ENCODE measurements around the gene FAM13A. TPM values are rescaled to one million over a fixed set of nuclear protein-coding genes. Genes with fewer than 3 reads are reported as not detected.

The FAM13A gene
- total and polyA plus RNA-seq, 2 experiments from 2014 or later = 23.3 to 43.8 TPM

- Histone ChIP-seq H3K4me3 (no peak overlapping the region), H3K27ac (no peak overlapping the region), H3K4me1 (ENCODE audit: low read depth) (peaks cover 32% of the 10 kb centered on the region), H3K27me3 (no peaks in the 10 kb centered on the region), H3K36me3 (no peaks in the 10 kb centered on the region), H3K9me3 (ENCODE audit: low read depth) (no peaks in the 10 kb centered on the region)
- peak; percentile 28 to 66 for DNase-seq (ENCODE audit: low read depth in 1 of 2, low spot score in 1 of 2)
- peak; percentile 53 for TF ChIP-seq CTCF (IDR thresholded peaks at IDR 0.05; ENCODE audit: low read depth, low read length)
Measured at GRCh38 chr4:88818631-88819470, 238.1 kb downstream of the FAM13A start.

GRCh38 chr4:88817740-88818139 lies 239.2 kb downstream of the FAM13A start:
- no peaks in the 10 kb centered on the region for H3K9me3 ChIP-seq (ENCODE audit: low read depth)
- DNase-seq (ENCODE audit: low read depth in 1 of 2, low spot score in 1 of 2) = no peak
- no peak overlapping the region for H3K27ac ChIP-seq
- no peaks in the 10 kb centered on the region for H3K36me3 ChIP-seq
- H3K4me3 ChIP-seq = no peak overlapping the region
- no peak for TF ChIP-seq CTCF (IDR thresholded peaks at IDR 0.05; ENCODE audit: low read depth, low read length)
- no peaks in the 10 kb centered on the region for H3K27me3 ChIP-seq
- H3K4me1 ChIP-seq (ENCODE audit: low read depth) = peaks cover 34% of the 10 kb centered on the region

GRCh38 chr4:88816360-88816759 lies 240.6 kb downstream of the FAM13A start:
- TF ChIP-seq CTCF (IDR thresholded peaks at IDR 0.05; ENCODE audit: low read depth, low read length) = no peak
- no peaks in the 10 kb centered on the region for H3K36me3 ChIP-seq
- H3K9me3 ChIP-seq (ENCODE audit: low read depth) = no peaks in the 10 kb centered on the region
- peak in 1 of 2 donors; percentile 28 for DNase-seq (ENCODE audit: low read depth in 1 of 2, low spot score in 1 of 2)
- H3K4me1 ChIP-seq (ENCODE audit: low read depth) = peaks cover 38% of the 10 kb centered on the region
- H3K27me3 ChIP-seq = no peaks in the 10 kb centered on the region
- no peak overlapping the region for H3K4me3 ChIP-seq
- H3K27ac ChIP-seq = peak overlapping the region; percentile 32

GRCh38 chr4:88814043-88814617 lies 242.9 kb downstream of the FAM13A start:
- TF ChIP-seq CTCF (IDR thresholded peaks at IDR 0.05; ENCODE audit: low read depth, low read length) = no peak
- Histone ChIP-seq H3K4me1 (ENCODE audit: low read depth) (peaks cover 37% of the 10 kb centered on the region), H3K4me3 (no peak overlapping the region), H3K36me3 (no peaks in the 10 kb centered on the region), H3K27me3 (no peaks in the 10 kb centered on the region), H3K9me3 (ENCODE audit: low read depth) (no peaks in the 10 kb centered on the region), H3K27ac (peak overlapping the region; percentile 20)
- peak in 1 of 2 donors; percentile 26 for DNase-seq (ENCODE audit: low read depth in 1 of 2, low spot score in 1 of 2)

GRCh38 chr4:88813013-88813412 lies 244.0 kb downstream of the FAM13A start:
- Histone ChIP-seq H3K4me1 (ENCODE audit: low read depth) (peaks cover 30% of the 10 kb centered on the region), H3K27me3 (no peaks in the 10 kb centered on the region), H3K27ac (no peak overlapping the region), H3K9me3 (ENCODE audit: low read depth) (no peaks in the 10 kb centered on the region), H3K4me3 (no peak overlapping the region), H3K36me3 (no peaks in the 10 kb centered on the region)
- TF ChIP-seq CTCF (IDR thresholded peaks at IDR 0.05; ENCODE audit: low read depth, low read length) = no peak
- DNase-seq (ENCODE audit: low read depth in 1 of 2, low spot score in 1 of 2) = no peak

All from cardiac muscle cell (in vitro differentiated cells and primary cell).